Esophagus squamous epithelium (tissue), 5 donors: ENCODE data around the gene ANLN. TPM values are rescaled to one million over a fixed set of nuclear protein-coding genes. Genes with fewer than 3 reads are reported as not detected.

Experiments
- DNase-seq: peaks from one replicate; lab custom pipeline; 2025; lab: John Stamatoyannopoulos, UW
- H3K27ac ChIP-seq, 4 donors: fragments of 200-600 bp; sonication (generic); one replicate each; pipeline ENCODE4 v1.5.1; 2016 to 2019; ENCODE audit warnings: mild to moderate bottlenecking in 1 of 4
- H3K27me3 ChIP-seq, 4 donors: fragments of 200-600 bp; sonication (generic); 1 replicate in 3 of 4; 2 replicates in 1 of 4; pipeline versions ENCODE4 v1.5.1 to v1.6.0; 2017 to 2021; ENCODE audit warnings: antibody characterized with exemption in 1 of 4
- H3K36me3 ChIP-seq, 3 donors: fragments of 200-600 bp; sonication (generic); one replicate each; pipeline ENCODE4 v1.5.1; 2016 to 2019
- H3K4me1 ChIP-seq, 3 donors: fragments of 200-600 bp; sonication (generic); one replicate each; pipeline ENCODE4 v1.5.1; 2017 to 2019
- H3K4me3 ChIP-seq, 4 donors: fragments of 200-600 bp; sonication (generic); 1 replicate in 3 of 4; 2 replicates in 1 of 4; pipeline ENCODE4 v1.5.1; 2016 to 2019; ENCODE audit warnings: mild to moderate bottlenecking in 2 of 4, moderate library complexity in 1 of 4
- H3K9me3 ChIP-seq, 3 donors: fragments of 200-600 bp; sonication (generic); one replicate each; pipeline ENCODE4 v1.5.1; 2016 to 2019
- POLR2A ChIP-seq, 4 donors: fragments of 450-650 bp; IDR thresholded peaks; one replicate each; pipeline ENCODE4 v1.6.1; 2017; ENCODE audit warnings: antibody characterized with exemption in 4 of 4, mild to moderate bottlenecking in 4 of 4, moderate library complexity in 3 of 4
- WGBS, 2 donors: methylation state at CpG; one replicate each; pipeline ENCODE4 v1.1.5; 2018; 5-methylcytosine and 5-hydroxymethylcytosine counted together
- intact Hi-C: fragments of 100-400 bp; cut with DNase I; formaldehyde crosslinking; loops from one replicate; pipeline ENCODE4 v1.15.0; 2022
- total RNA-seq, 4 donors: library from RNA; depleted of rRNA; stranded (reverse); fragments of >200 nt; gene quantifications; one replicate each; pipeline ENCODE4 v1.1.0, GENCODE V29; 2016
- TF ChIP-seq, protein P1 (sequence below), 6 experiments: fragments of 450-650 bp in 4 of 6; fragments of 200-600 bp in 2 of 6; sonication (generic) in 2 of 6; IDR thresholded peaks; one replicate each; pipeline ENCODE4 v1.5.1; 2016 to 2019; ENCODE audit warnings: antibody characterized with exemption in 6 of 6, mild to moderate bottlenecking in 4 of 6, moderate library complexity in 4 of 6
- donor health status: DM: yes; HTN: yes; CAD: no.

ANLN gene
- total RNA-seq, 4 donors from 2014 or later, result 16.6 to 67.9 (median 25.0) TPM

DNA sequence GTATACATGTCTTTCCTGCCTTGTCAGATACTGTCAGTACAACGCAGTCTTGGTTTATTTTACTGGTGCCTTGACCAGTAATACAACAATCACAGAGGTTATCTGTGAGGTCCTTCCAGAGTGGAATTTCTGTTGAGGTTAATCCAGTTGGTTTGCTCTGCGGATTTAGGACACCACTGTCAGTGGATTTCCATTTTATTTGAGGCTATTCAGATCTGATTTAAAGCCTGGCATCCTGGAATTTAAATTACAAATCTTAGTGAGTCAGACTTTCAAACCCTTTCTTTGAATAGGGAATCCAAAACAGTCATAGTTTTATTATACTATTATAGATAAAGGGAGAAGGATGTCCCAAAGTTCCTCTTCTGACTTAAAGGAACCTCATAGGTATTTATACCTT is 40.5 kb downstream of the ANLN start:
- no peak for TF ChIP-seq POLR2A (IDR thresholded peaks at IDR 0.05)
- TF ChIP-seq, protein P1, sequence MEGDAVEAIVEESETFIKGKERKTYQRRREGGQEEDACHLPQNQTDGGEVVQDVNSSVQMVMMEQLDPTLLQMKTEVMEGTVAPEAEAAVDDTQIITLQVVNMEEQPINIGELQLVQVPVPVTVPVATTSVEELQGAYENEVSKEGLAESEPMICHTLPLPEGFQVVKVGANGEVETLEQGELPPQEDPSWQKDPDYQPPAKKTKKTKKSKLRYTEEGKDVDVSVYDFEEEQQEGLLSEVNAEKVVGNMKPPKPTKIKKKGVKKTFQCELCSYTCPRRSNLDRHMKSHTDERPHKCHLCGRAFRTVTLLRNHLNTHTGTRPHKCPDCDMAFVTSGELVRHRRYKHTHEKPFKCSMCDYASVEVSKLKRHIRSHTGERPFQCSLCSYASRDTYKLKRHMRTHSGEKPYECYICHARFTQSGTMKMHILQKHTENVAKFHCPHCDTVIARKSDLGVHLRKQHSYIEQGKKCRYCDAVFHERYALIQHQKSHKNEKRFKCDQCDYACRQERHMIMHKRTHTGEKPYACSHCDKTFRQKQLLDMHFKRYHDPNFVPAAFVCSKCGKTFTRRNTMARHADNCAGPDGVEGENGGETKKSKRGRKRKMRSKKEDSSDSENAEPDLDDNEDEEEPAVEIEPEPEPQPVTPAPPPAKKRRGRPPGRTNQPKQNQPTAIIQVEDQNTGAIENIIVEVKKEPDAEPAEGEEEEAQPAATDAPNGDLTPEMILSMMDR (IDR thresholded peaks at IDR 0.05), result no peak
- WGBS, 2 donors, result 85 to 87% methylated on average over 2 of the region's 2 CpGs
- Histone ChIP-seq H3K36me3 (peaks cover 0 to 12% (median 0%) of the 10 kb centered on the region in 3 donors), H3K27ac (no peak overlapping the region), H3K4me1 (no peaks in the 10 kb centered on the region), H3K4me3 (no peak overlapping the region), H3K9me3 (peaks cover 0 to 5% (median 0%) of the 10 kb centered on the region in 3 donors), H3K27me3 (no peaks in the 10 kb centered on the region)
- intact Hi-C loops, result no loop called here
- DNase-seq, result no peak

DNA sequence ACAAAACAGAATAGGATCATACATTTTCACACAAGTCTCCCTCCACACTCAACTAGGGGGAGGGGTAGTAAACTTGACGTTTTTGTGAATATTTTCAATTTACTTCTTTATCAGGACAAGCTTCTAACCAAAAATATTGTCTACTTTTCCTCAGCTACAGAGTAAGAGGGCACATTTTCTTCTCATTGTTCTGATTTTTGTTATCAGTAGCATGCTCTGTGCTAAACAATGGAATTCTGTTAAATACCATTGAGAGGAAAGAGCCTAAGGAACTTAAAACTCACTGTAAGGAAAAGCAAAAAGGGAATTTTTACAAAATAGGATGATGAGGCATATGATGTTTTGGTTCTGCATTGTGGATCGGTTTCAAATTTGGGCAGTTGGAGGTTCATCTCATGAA is 41.2 kb downstream of the ANLN start:
- Histone ChIP-seq H3K9me3 (peaks cover 0 to 5% (median 0%) of the 10 kb centered on the region in 3 donors), H3K4me3 (no peak overlapping the region), H3K4me1 (no peaks in the 10 kb centered on the region), H3K27ac (no peak overlapping the region), H3K36me3 (peaks cover 0 to 12% (median 0%) of the 10 kb centered on the region in 3 donors), H3K27me3 (no peaks in the 10 kb centered on the region)
- intact Hi-C loops, result no loop called here
- WGBS, 2 donors, result 85 to 91% methylated on average over 2 of the region's 2 CpGs
- TF ChIP-seq, protein P1 (IDR thresholded peaks at IDR 0.05), result no peak
- no peak for TF ChIP-seq POLR2A (IDR thresholded peaks at IDR 0.05)
- DNase-seq, result no peak

DNA sequence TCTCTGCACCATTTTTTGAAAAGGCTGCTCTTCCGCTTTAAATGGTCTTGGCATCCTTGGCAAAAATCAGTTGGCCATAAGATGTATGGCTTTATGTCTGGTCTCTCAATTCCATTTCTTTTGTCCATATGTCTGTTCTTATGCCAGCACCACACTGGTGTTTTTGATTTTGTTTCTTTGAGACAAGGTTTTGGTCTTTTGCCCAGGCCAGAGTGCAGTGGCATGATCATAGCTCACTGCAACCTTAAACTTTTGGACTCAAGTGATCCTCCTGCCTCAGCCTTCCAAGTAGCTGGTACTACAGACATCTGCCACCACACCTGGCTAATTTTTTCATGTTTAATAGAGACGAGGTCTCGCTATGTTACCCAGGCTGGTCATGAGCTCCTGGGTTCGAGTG is 48.5 kb downstream of the ANLN start:
- Histone ChIP-seq H3K9me3 (no peaks in the 10 kb centered on the region), H3K27me3 (no peaks in the 10 kb centered on the region), H3K4me3 (no peak overlapping the region), H3K27ac (no peak overlapping the region), H3K4me1 (no peaks in the 10 kb centered on the region), H3K36me3 (no peaks in the 10 kb centered on the region)
- intact Hi-C loops, result no loop called here
- WGBS, 2 donors, result 94 to 96% methylated on average over 4 of the region's 4 CpGs
- TF ChIP-seq, protein P1 (IDR thresholded peaks at IDR 0.05), result no peak
- TF ChIP-seq POLR2A (IDR thresholded peaks at IDR 0.05), result no peak
- no peak for DNase-seq

DNA sequence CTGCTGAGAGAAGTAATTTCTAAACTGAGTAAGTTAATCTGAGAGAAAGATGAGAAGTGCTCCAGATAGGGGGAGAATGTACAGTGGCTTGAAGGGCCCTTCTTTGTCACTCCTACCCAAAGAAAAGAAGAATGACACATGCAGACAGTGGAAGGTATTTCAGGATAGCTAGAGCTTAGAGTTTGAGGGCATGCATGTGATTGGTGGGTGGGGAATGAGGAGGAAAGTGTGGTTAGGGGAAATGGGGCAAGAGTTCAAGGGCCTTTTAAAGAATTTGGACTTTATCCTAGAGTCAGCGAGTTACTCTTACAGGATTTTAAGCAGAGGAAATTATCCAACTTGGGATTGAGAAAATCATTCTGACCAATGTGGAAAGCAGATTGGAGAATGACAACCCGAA is 50.0 kb downstream of the ANLN start:
- intact Hi-C loops, result no loop called here
- Histone ChIP-seq H3K4me1 (no peaks in the 10 kb centered on the region), H3K27ac (no peak overlapping the region), H3K4me3 (no peak overlapping the region), H3K27me3 (no peaks in the 10 kb centered on the region), H3K36me3 (no peaks in the 10 kb centered on the region), H3K9me3 (no peaks in the 10 kb centered on the region)
- WGBS, 2 donors, result 91 to 94% methylated on average over 2 of the region's 2 CpGs
- TF ChIP-seq, protein P1 (IDR thresholded peaks at IDR 0.05), result no peak
- no peak for TF ChIP-seq POLR2A (IDR thresholded peaks at IDR 0.05)
- no peak for DNase-seq

DNA sequence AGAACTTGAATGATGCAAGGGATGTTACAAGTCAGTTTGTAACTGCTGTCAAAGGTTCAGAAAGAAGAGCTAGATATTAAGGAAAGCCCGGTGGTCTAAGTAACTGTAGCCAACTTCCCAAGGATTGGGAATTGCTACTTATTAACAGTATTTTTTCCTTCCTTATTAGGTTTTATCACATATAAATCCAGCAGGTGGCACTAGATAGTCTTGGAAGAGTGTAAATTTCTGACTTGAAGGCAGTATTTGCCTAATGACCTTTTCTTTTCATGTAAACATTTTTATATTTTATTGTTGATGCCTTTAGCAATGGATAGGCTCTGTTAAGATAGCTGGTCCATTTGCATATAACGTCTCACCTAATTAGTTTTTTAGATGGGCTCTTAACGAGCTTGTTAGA is 51.2 kb downstream of the ANLN start:
- TF ChIP-seq POLR2A (IDR thresholded peaks at IDR 0.05), result no peak
- TF ChIP-seq, protein P1 (IDR thresholded peaks at IDR 0.05), result peak in 3 of 6 experiments; percentile 28 to 50 (median 29)
- DNase-seq, result no peak
- intact Hi-C loops, result no loop called here
- Histone ChIP-seq H3K4me3 (no peak overlapping the region), H3K27ac (no peak overlapping the region), H3K4me1 (no peaks in the 10 kb centered on the region), H3K36me3 (no peaks in the 10 kb centered on the region), H3K9me3 (no peaks in the 10 kb centered on the region), H3K27me3 (no peaks in the 10 kb centered on the region)
- 38 to 54% methylated on average over 3 of the region's 3 CpGs for WGBS, 2 donors
